ENCODE measurements around the gene MBD3. TPM values are rescaled to one million over a fixed set of nuclear protein-coding genes. Genes with fewer than 3 reads are reported as not detected.

Gene MBD3
- total RNA-seq, 1 experiment from 2014 or later = 128 TPM

DNA sequence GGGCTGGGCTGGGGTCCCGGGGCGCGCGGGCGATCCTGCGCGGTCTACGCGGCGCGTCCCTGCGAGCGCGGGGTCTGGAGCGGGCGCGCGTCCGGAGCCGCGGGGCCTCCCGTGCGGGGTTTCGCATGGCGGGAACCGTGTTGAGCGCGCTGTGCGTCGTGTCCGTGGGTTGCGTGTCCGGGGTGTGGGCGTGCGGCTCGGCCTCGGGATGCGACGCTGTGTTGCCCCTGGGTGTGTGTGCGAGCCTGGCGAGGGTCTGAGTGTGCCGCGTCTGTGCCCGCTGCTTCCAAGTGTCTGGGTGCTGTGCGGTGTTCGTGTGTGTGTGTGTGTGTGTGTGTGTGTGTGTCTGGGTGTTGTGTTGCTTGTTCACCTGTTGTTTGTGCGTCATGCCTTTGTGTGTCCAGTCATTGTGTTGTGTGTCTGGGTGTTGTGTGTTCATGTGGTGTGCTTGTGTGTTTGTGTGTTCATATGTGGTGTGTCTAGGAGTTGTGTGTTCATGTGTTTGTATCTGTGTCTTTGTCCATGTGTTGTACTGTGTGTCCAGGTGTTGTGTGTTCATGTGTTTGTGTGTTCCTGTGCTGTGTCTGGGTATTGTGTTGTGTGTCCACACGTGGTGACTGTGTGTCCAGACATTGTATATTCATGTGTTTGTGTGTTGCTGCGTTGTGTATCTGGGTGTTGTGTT is 68.2 kb downstream of the MBD3 start:
- H3K4me2 ChIP-seq (ENCODE audit: insufficient read depth, insufficient read length, low read length) = peak overlapping the region; percentile 15
- H2BK20ac ChIP-seq (ENCODE audit: low read depth, low read length, poor library complexity, severe bottlenecking) = no peak overlapping the region
- no peaks in the 10 kb centered on the region for H3K79me2 ChIP-seq (ENCODE audit: insufficient read depth, low read length)
- no peak overlapping the region for H2BK15ac ChIP-seq (ENCODE audit: low read depth, low read length)
- no peak overlapping the region for H4K5ac ChIP-seq (ENCODE audit: insufficient read length, low read depth, low read length)
- no peak overlapping the region for H2AK5ac ChIP-seq (ENCODE audit: insufficient read length, low read length)
- H2BK5ac ChIP-seq (ENCODE audit: insufficient read length, low read length) = no peak overlapping the region
- H3K36me3 Mint-ChIP-seq (ENCODE audit: insufficient read depth in 1 of 3, low read depth in 3 of 3) = no peaks in the 10 kb centered on the region
- H3K23me2 ChIP-seq (ENCODE audit: insufficient read length, low read depth, low read length, poor library complexity, severe bottlenecking) = peaks cover 2% of the 10 kb centered on the region
- H3K4me1 Mint-ChIP-seq = peaks cover 6 to 7% of the 10 kb centered on the region in 2 experiments; a peak in 3 of 4 replicates
- H4K8ac ChIP-seq (replicated peaks; ENCODE audit: insufficient read length, low read depth, low read length) = no peak overlapping the region
- no peak for DNase-seq
- H2AFZ ChIP-seq (ENCODE audit: low read length) = no peak overlapping the region
- H3K27me3 Mint-ChIP-seq (ENCODE audit: low read depth) = peaks cover 72% of the 10 kb centered on the region
- H3K9ac ChIP-seq (ENCODE audit: extremely low read depth, insufficient read length, low read length) = no peak overlapping the region
- no peak overlapping the region for H2BK12ac ChIP-seq (ENCODE audit: insufficient read length, low read depth, low read length)
- no peak overlapping the region for H3K14ac ChIP-seq (ENCODE audit: insufficient read depth, low read length)
- H3K27ac Mint-ChIP-seq = no peak overlapping the region
- no CpG with 5 or more reads among the region's 49 CpGs for WGBS (ENCODE audit: extremely low coverage, insufficient read length, low lambda C conversion rate)
- peaks cover 16% of the 10 kb centered on the region; the same call in 1 of the 2 replicates for H3K27me3 ChIP-seq (ENCODE audit: insufficient read depth, low read length)
- H3K18ac ChIP-seq (ENCODE audit: insufficient read length, low read depth, low read length) = no peak overlapping the region
- peaks cover 3% of the 10 kb centered on the region for H4K20me1 ChIP-seq (ENCODE audit: control insufficient read depth, insufficient read depth, insufficient read length)
- no peaks in the 10 kb centered on the region for H3K79me1 ChIP-seq (ENCODE audit: insufficient read depth, low read depth, low read length, poor library complexity, severe bottlenecking)
- no peak overlapping the region for H4K91ac ChIP-seq (ENCODE audit: insufficient read length, low read depth, low read length)
- no peak overlapping the region for H3T11ph ChIP-seq (ENCODE audit: low read length)
- no peak overlapping the region for H3K27ac ChIP-seq (ENCODE audit: insufficient read length, low read depth, low read length)
- H3K4ac ChIP-seq (ENCODE audit: low read depth, low read length) = no peak overlapping the region
- no peaks in the 10 kb centered on the region for H3K4me1 ChIP-seq (ENCODE audit: insufficient read depth, low read length)
- H3K9me3 Mint-ChIP-seq = peaks cover 0 to 6% of the 10 kb centered on the region in 2 experiments; a peak in 3 of 5 replicates
- H3K23ac ChIP-seq (ENCODE audit: insufficient read length, low read depth, low read length) = no peak overlapping the region
- no peak overlapping the region for H2BK120ac ChIP-seq (ENCODE audit: low read depth, low read length, poor library complexity, severe bottlenecking)
- no peak overlapping the region for H3K56ac ChIP-seq (ENCODE audit: insufficient read length, low read depth, low read length)
- no peaks in the 10 kb centered on the region for H3K9me3 ChIP-seq (ENCODE audit: control insufficient read depth, low read depth, low read length)
- H3K4me3 Mint-ChIP-seq = peak overlapping the region; percentile 55 to 81
- no peak for TF ChIP-seq CTCF (conservative IDR thresholded peaks at IDR 0.05)

Other genes with a start within 250 kb of the MBD3 start
- gene NDUFS7, start 209.0 kb downstream of the MBD3 start, total RNA-seq (2021) = 83.7 and 83.9 TPM in 2 replicates
- 26.6 and 27.4 TPM in 2 replicates for gene GAMT, start 191.3 kb downstream of the MBD3 start, total RNA-seq (2021)
- 255 and 265 TPM in 2 replicates for gene DAZAP1, start 185.3 kb downstream of the MBD3 start, total RNA-seq (2021)
- 1,628 and 1,677 TPM in 2 replicates for gene RPS15, start 154.5 kb downstream of the MBD3 start, total RNA-seq (2021)
- 0.68 and 2.0 TPM in 2 replicates for gene APC2, start 142.7 kb downstream of the MBD3 start, total RNA-seq (2021)
- 30.3 and 36.8 TPM in 2 replicates for gene C19orf25, start 113.7 kb downstream of the MBD3 start, total RNA-seq (2021)
- 5.8 and 9.1 TPM in 2 replicates for gene PCSK4, start 102.5 kb downstream of the MBD3 start, total RNA-seq (2021)
- gene REEP6, start 101.7 kb downstream of the MBD3 start, total RNA-seq (2021) = 10.4 and 10.5 TPM in 2 replicates
- gene ADAMTSL5, start 79.8 kb downstream of the MBD3 start, total RNA-seq (2021) = 1.4 and 1.5 TPM in 2 replicates
- gene PLK5, start 68.8 kb downstream of the MBD3 start, total RNA-seq (2021) = 0.50 and 0.57 TPM in 2 replicates
- gene MEX3D, start 24.5 kb downstream of the MBD3 start, total RNA-seq (2021) = 70.4 and 75.9 TPM in 2 replicates
- gene UQCR11, start 12.6 kb upstream of the MBD3 start, total RNA-seq (2021) = 166 and 174 TPM in 2 replicates
- gene TCF3, start 59.8 kb upstream of the MBD3 start, total RNA-seq (2021) = 304 TPM in 2 replicates
- gene ONECUT3, start 160.6 kb upstream of the MBD3 start, total RNA-seq (2021) = 0.04 and 0.07 TPM in 2 replicates
- 8.7 and 9.6 TPM in 2 replicates for gene ATP8B3, start 219.4 kb upstream of the MBD3 start, total RNA-seq (2021)

Measured in H9 (cell line).